RKO (cell line): ENCODE measurements around the gene TCERG1L.

Source experiments
- DNase-seq: peaks from one replicate; pipeline ENCODE4 v3.0.0-alpha.2; 2016; ENCODE audit warnings: low spot score

The TCERG1L gene

GRCh38 chr10:131207176-131207575 is 104.3 kb downstream of the TCERG1L start:
- no peak for DNase-seq

DNA sequence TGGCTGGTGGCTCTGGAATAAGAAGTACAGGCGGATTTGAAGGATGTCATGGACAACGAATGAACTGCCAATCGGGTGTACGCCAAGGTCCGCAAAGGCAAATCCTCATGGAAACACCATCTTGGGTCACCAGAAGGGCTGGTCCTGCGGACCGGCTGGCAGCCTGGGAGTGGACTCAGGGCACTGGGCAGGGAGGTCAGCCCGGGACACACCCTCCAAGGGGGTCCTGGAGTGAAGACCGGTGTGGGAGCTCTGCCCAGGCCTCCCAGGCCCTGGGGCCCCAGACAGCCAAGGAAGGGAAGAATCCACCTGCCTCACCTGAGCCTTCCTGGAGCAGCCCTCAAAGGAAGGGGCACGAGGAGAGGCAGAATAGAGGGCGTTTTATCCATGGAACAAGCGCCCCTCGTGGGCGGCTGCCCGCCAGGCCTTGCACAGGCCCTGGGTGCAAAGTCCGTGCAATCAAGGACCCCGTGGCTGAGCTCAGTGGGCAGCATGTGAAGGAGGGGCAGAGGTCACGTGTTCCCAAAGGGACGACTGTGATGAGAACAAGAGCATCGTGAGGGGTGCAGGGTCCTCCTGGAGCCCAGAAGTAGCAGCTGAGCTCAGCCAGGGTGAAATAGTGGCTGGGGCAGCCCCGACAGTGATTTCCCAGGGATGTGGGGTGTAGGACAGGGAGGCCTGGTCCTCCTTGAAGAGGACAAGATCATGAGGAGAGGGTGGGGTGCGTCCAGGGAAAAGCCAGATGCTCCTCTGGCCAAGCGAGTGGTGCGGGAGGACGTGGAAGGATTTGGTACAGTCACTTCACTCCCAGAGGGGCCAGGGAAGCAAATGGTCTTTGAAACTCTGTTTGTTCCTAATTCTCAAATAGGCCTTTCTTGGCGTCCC is 105.2 kb downstream of the TCERG1L start:
- DNase-seq, result no peak

- DNase-seq, result no peak
Observed at GRCh38 chr10:131205556-131205955, 106.0 kb downstream of the TCERG1L start.

GRCh38 chr10:131204406-131205152 is 106.9 kb downstream of the TCERG1L start:
- no peak for DNase-seq

DNA sequence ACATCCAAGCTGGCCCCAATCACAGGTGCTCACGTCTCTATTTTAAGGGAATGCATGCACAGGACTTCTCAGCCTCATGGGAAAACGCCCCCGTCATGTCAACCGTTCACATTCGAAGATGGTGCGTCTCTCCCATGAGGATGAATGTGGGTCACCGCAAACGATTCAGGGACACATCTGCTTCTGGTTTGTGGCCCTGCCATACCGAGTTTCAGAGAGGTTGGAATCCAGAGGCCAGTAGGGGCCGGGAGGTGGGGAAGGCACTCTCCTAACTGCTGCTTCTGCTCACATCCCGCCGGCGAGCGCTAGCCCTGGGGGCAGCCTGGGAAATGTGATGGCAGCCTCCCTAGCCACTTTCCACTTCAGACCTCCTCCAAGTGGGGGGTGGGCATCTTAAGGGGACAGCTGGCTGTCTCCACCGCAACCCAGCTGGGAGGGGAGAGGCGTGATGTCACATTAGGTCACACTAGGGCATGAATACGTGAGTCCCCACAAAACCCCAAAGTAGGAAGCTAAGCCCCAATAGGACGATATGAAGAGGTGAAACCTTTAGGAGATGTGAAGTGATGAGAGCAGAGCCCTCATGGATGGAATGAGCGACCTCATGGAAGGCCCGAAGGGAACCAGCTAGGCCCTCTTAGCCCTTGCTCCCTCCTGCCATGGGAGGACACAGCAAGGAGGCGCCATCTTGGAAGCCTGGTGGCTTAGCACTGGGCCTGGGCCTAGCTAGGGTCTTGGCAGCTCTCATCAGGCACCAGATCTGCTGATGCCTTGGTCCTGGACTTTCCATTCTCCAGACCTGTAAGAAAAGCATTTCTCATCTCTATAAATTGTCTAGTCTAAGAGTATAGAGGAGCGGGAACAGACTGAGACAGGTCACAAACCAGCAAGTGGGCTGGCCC is 107.8 kb downstream of the TCERG1L start:
- DNase-seq, result no peak

DNA sequence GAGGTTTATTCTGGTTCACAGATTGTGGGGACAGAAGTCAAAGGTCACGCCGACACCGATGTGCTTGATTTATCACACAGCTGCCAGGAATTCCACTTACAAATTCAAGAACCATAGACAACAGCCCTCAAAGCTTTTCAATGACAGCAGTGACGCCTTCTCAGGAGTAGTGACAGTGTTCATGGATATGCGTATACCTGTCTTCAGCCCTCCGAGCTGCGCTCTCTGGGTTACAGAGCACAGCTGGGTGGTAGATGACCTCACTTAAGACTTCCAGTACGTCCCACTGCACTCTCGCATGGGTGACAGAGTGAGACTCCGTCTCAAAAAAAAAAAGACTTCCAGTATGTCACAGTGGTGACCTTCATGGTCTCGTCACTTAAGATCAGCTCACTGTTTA is 108.5 kb downstream of the TCERG1L start:
- no peak for DNase-seq

GRCh38 chr10:131201741-131202515 is 109.6 kb downstream of the TCERG1L start:
- no peak for DNase-seq

GRCh38 chr10:131200856-131201470 is 110.6 kb downstream of the TCERG1L start:
- no peak for DNase-seq

DNA sequence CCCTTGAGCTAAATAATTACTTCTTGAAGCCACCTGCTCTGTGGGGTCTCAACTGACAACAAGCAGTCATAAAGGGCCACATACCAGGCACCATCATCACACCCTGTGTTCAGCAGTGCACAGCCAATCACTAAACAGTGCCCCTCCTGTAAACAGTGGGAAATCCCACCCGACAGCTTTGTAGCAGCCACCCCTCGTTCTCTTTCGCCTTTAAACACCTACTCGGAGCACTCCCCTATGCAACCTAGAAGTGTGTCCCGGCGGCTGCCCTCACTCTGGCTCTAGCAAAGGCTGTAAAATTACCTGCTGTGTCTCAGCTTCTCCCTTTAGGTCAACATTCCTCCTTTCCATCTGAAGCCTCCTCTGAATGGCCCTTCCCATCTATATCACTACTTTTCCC is 111.9 kb downstream of the TCERG1L start:
- no peak for DNase-seq

DNA sequence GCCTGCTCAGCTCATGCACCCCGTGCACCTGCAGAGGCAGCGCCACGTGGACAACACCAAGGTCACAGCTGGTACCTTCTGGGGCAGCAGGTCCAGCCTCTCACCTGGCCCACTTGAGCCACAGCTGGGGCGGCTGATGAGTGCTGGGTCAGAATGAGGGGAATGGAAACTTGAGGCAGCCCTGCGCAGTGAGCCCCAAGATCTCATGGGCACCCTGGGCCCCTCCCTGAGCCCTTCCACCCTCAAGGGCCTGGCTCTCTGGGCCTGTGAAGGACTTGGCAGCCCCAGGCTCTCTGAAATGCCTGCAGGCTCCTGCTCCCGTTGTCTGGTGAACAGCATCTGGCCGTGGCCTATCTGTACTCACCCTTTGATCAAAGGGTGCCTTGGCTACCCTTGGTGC is 112.7 kb downstream of the TCERG1L start:
- no peak for DNase-seq

DNA sequence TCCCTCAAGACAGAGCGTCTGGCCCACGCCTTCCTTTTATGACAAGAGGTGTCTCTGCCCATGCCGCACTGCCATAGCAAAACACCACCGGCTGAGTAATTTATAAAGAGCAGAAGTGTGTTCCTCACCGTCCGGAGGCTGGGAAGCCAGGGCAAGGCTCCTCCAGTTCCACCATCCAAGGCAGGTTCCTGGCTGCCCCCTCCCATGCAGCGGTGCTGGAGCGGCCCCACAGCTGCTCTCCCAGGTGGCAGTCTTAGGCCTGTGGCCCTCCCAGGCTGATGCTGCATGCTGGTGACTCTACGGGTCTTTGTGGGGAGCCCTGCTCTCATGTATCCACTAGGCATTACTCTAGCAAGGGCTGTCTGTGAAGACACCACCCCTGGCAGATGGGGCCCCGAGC is 113.1 kb downstream of the TCERG1L start:
- no peak for DNase-seq

- no peak for DNase-seq
Observed at GRCh38 chr10:131196176-131196885, 115.2 kb downstream of the TCERG1L start.

- no peak for DNase-seq
Observed at GRCh38 chr10:131195558-131196159, 115.9 kb downstream of the TCERG1L start.

DNA sequence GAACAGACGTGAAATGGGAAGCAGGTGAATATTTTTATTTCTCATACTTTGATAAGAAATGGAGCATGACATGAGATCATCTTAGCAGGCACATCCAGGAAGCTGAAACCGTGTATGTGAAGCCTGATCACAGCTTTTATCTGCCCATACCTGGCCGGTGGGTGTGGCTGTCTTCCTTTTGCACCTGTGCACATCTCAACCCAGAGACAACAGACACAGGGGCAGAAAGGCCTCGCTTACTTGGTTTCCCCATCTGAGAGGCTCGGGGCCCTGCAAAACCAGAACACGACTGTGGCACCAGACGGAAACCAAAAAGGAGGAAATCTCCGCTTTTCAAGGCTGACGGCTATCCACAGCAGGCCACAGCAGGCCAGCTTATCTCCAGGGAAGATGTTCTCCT is 116.4 kb downstream of the TCERG1L start:
- DNase-seq, result no peak

- DNase-seq, result no peak
Observed at GRCh38 chr10:131193923-131194322, 117.6 kb downstream of the TCERG1L start.

GRCh38 chr10:131188494-131188893 is 123.0 kb downstream of the TCERG1L start:
- no peak for DNase-seq

- DNase-seq, result no peak
Observed at GRCh38 chr10:131187926-131188325, 123.6 kb downstream of the TCERG1L start.

DNA sequence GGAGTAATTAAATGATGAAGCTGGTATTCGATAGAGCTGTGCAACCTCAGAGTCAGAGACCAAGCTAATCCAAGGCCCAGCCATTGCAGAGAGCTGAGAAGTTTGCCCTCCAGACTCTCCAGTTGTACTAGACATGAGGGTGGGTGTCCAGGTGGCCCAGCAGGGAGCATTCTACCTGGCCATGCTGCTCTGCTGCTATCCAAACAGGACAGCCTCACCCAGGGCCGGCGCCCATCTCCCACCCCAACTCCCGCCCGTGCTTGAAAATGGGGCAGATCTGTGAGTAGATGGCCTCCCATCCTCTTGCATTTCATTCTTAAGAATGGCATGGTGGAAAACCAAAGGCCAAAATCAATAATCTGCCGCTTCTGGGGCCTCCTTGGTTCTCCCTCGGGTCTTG is 124.2 kb downstream of the TCERG1L start:
- no peak for DNase-seq

DNA sequence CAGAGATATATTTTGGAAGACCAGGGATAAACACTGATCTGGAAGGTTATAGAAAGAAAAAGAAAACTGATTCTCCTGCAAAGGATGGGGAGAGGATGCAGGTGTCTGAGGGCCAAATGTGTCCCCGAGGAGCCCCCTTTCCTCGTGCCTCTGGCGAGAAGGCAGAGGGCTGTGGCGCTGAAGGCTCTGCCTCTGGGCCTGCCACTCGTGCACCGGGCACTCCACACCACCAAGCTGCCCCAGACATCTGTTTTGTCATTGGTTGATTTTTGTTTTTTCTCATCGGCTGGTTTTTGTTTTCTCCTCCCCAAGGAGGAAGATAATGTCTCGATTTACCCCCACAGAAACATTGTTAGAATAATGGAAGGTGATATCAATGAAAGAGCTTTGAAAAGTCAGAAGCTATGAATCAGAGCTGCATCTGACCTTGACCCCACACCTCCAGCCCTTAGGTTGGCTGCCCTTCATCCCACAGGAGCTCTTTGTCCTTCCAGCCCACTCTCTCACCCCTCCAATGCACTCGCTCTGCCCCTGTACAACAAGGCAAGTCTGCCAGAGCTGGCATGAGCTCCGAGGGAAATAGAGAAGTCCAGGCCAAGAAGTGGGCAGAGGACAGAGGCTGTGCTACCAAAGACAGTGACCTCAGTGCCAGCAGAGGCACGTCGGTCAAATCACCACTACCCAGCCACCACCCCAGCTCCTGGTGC is 124.8 kb downstream of the TCERG1L start:
- DNase-seq, result no peak
